Left colon (tissue), 2 donors: ENCODE data around the gene KIF22. TPM values are rescaled to one million over a fixed set of nuclear protein-coding genes. Genes with fewer than 3 reads are reported as not detected.

ENCODE experiments used
- ATAC-seq: fragments of 200-7000 bp; cut with Tn5 transposase; one replicate; pipeline ENCODE4 v1.9.1; 2020; ENCODE audit warnings: mild to moderate bottlenecking, moderate library complexity
- DNase-seq, 2 donors: peaks; one replicate each; pipeline ENCODE4 v3.0.0-alpha.2; 2020
- intact Hi-C, 2 donors: fragments of 100-400 bp; cut with DNase I in 1 of 2; cut with micrococcal nuclease in 1 of 2; formaldehyde crosslinking; loops; one replicate each; pipeline versions ENCODE4 v1.11.2 to v1.14.0; 2022; cut with DNase I, micrococcal nuclease
- total RNA-seq, 2 donors: library from RNA; stranded (reverse); fragmentation: NEBNext Ultra II Directional; extraction: Animal tissue kit (Norgen Biotek cat#: 25700); gene quantifications; one replicate each; pipeline ENCODE4 v1.2.1, GENCODE V29; 2021
- donor health status: DM: no; HTN: no; CAD: no.
- donor health status: DM: yes; HTN: yes; CAD: no.

KIF22 gene
- total RNA-seq, 2 donors from 2014 or later, result 53.0 to 55.2 TPM

DNA sequence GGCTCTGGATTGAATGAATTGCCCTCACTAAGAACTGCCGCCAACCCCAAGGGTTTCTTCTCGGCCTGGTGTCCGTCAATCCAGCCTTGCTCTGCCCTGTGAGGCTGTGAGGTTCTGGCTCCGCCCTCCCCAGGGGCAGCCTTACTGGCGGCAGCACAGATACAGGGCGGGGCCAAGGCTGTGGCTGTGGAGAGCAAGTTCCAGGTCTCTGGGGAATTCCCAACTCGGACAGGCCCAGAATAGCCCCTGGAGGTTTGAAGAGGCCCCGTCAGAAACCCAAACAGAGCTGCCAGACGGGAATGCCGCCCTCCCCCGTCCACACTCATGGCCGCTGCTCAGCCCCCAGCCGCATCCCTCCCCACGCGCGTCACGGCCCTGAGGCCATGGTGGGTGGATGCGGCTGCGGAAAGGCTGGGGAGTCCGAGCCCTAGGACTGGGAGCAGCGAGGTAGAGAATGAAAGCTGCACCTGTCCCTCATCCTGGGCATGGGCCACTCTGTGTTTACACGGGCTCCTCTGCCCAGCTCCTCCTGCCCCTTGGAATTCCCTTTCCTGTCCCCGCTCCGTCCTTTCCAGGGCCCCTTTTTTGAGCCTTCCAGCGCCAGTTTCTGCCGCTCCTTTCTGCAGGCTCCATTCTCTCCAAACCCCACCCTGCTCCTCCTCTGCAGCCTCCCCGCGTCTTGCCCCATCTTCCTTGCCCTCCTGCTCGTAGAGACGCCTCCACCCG, 20.8 kb downstream of the KIF22 start:
- ATAC-seq (peak; percentile 55), DNase-seq (peak; percentile 95 to 98)
- intact Hi-C loops, result no loop called here

DNA sequence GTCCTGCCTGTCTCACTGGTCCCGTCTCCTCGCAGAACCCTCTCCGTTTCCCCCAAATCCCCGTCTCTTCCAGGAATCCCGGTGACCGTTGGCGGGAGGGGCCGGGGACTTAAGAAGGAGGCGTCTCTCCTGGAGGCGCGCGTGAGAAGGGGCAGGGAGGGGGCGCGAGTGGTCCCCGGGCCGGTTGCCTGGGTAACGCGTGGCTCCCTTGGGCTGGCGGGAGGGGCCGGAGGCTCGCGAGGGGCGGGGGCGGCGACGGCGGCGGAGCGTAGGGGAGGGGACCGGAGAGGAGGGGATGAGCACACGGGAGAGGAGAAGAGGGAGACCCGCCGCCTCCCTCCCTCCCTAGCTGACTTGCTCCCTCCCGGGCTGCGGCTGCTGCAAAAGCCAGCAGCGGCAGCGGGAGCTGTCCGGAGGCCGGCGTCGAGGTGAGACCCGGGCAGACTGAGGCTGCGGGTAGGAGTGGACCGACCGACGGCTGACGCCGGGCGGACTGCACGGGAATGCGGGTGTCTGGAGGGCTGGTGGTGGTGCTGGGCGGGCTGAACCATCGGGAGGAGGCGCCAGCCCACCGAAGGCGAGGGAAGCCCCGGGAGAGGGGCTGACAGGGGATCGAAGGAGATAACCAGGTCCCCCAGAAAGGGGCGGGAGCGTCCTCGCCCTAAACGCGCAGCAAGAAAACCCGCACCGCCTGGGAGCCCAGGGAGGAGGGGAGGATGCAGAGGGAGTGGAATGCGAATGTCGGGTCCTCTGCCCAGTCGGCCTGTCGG, 21.5 kb downstream of the KIF22 start, which contains the start of gene PRRT2:
TSS of gene PRRT2 (plus strand) at position 298 of the 770 bp plus-strand sequence. CDS start 862 bp downstream, outside the sequence.
- DNase-seq, result peak; percentile 63 to 69
- no peak for ATAC-seq
- intact Hi-C loops, result no loop called here

GRCh38 chr16:29812754-29813643, 22.4 kb downstream of the KIF22 start:
- ATAC-seq (no peak), DNase-seq (no peak)
- intact Hi-C loops, result no loop called here

DNA sequence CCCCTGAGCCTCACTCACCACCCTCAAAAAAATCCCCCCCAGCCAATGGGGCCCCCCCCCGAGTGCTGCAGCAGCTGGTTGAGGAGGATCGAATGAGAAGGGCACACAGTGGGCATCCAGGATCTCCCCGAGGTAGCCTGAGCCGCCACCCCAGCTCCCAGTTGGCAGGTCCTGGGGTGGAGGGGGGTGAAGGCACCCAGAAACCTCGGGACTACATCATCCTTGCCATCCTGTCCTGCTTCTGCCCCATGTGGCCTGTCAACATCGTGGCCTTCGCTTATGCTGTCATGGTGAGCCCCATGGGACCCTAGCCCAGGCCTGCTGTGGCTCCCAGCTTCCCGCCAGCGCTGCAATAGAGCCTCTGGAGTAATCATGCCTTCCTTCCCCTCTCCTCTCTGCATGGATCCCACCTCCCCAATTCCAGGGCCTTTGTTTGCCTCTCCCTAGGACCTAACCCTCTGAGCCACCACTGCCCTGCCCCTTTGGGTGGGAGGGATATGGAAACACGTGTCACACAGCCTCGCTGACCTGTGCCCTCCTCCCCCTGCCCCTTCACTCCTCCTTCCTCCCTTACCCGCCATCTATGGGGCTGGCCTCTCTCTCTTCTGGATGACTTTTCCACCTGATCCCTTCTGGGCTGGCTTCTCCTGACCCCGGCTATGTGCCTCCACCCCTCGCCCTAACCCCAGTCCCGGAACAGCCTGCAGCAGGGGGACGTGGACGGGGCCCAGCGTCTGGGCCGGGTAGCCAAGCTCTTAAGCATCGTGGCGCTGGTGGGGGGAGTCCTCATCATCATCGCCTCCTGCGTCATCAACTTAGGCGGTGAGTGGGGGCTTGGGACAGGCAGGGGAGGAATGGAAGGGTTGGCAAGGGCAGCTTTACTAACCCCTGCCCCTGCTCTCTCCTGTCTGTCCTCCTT, 23.4 kb downstream of the KIF22 start:
- ATAC-seq (no peak), DNase-seq (no peak)
- intact Hi-C loops, result no loop called here

DNA sequence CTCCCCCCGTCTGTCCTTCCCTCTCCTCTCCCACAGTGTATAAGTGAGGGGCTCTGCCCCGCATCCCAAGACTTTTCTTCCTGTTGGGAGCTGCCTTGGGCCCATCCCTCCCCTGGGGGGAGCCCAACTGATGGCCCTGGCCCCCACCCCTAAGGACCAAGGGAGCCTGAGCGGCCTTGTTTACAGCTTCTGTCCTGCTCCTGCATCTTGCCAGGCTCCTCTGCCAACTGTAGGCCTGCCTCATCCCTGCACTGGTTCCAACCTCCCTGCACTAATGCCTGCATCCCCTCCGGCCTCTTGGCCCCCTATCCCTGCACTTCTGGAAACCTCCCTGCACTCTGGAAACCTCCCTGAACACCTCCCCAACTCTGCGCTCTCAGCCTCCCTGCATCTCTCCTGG, 24.0 kb downstream of the KIF22 start:
- DNase-seq (no peak), ATAC-seq (no peak)
- intact Hi-C loops, result no loop called here

GRCh38 chr16:29815032-29815721, 24.6 kb downstream of the KIF22 start:
- ATAC-seq (no peak), DNase-seq (peak; percentile 59 to 68)

GRCh38 chr16:29815793-29816693, 25.5 kb downstream of the KIF22 start, which contains the start of gene PAGR1:
TSS of gene PAGR1 (plus strand) at chr16:29816152. CDS start at chr16:29816526, 374 bp downstream.
- intact Hi-C loops, result no loop called here
- peak; percentile 98 for DNase-seq
- peak; percentile 64 for ATAC-seq

More at GRCh38 chr16:29815032-29815721, 24.6 kb downstream of the KIF22 start:
- intact Hi-C loops, result no loop called here

GRCh38 chr16:29816694-29817441, 26.3 kb downstream of the KIF22 start:
- ATAC-seq (peak; percentile 23), DNase-seq (peak; percentile 74)
- intact Hi-C loops, result no loop called here

GRCh38 chr16:29818082-29818481, 27.5 kb downstream of the KIF22 start:
- DNase-seq (no peak), ATAC-seq (no peak)
- intact Hi-C loops, result no loop called here

DNA sequence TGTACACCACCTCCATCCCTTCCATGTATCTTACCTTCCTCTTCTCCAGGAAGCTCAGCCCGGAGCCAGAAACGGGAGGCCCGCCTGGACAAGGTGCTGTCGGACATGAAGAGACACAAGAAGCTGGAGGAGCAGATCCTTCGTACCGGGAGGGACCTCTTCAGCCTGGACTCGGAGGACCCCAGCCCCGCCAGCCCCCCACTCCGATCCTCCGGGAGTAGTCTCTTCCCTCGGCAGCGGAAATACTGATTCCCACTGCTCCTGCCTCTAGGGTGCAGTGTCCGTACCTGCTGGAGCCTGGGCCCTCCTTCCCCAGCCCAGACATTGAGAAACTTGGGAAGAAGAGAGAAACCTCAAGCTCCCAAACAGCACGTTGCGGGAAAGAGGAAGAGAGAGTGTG, 29.0 kb downstream of the KIF22 start:
- intact Hi-C loops, result no loop called here
- peak; percentile 16 for ATAC-seq
- peak; percentile 53 to 61 for DNase-seq

GRCh38 chr16:29820271-29820701, 29.7 kb downstream of the KIF22 start, which contains the start of gene MVP:
TSS of gene MVP (plus strand) at chr16:29820462. CDS start at chr16:29830550, 10,088 bp downstream.
- intact Hi-C loops, result no loop called here
- ATAC-seq (peak; percentile 45), DNase-seq (peak; percentile 85 to 87)

DNA sequence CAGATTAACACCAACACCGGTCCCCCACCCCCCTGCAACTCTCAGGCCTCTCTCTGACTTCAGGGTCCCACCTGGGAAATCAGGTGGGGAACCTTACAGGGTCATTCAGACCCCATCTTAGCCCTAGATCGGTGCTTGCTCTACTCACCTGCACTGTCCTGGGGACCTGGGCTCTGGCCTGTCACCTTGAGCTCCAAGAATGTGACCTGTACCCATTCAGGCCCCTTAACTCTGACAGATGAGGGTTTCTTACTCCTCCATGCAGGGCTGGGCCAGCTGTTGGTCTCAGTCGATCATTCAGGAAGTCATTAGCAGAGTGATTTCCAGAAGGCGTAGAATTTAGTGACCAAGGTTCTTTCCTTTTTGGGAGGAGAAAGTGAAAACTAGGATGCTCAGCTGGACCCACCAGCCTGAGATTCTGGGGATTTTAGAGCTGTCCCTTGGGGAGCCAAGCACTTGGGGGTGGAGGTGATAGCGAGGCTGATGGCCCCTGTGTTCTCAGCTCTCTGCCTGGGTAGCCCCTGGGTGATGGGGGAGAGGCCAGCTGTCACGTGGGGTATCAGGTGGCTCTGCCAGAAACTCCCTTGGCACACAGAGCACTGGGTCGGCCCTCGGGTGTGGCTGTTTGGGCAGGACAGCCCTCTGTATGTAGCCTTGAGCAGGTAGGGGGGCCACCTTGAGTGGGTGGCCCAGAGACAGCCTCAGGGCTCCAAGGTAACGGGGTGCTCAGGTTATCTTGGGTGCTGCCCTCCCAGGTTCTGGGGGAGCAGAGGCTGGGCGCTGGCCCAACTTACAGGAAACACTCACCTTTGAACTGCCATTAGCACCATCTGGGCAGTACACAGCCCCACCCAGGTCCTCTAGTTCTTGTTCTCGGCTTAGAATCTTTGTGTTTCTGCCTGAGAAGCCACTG, 30.4 kb downstream of the KIF22 start:
- intact Hi-C loops, result no loop called here
- peak; percentile 63 for ATAC-seq

DNA sequence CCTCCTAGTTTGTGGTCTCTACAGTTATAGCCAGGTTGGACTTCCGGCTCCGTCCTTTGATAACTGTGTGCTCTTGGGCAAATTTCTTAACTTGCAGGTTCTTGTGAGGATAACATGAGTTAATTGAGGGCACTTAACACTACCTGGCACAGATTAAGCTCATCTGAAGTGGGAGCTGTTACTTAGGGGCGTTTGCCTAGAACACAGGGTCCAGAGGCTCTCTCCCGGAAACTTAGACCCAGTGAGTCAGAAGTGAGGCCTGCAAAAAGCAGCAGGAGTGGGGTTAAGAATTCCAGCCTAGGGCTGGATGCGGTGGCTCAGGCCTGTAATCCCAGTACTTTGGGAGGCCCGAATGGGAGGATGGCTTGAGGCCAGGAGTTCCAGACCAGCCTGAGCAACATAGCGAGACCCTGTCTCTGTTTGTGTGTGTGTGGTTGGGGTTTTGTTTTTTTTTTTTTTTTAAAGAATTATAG, 31.1 kb downstream of the KIF22 start:
- intact Hi-C loops, result loop anchor here in 1 of 2 donors (2.0 kb wide), 1 partner anchor 27 kb away; no protein-coding TSS in a partner anchor
- ATAC-seq (peak; percentile 39), DNase-seq (peak; percentile 49 to 80)

More for the DNA sequence above, 30.4 kb downstream of the KIF22 start:
- peak; percentile 89 to 94 for DNase-seq

- ATAC-seq (no peak), DNase-seq (no peak)
- intact Hi-C loops, result no loop called here
These were observed 34.1 kb downstream of the KIF22 start for GRCh38 chr16:29824589-29825144.
